K562 (cell line): ENCODE data around the gene SFSWAP. TPM values are rescaled to one million over a fixed set of nuclear protein-coding genes. Genes with fewer than 3 reads are reported as not detected.

ENCODE experiments used
- ATAC-seq: fragments of 200-7000 bp; cut with Tn5 transposase; 3 replicates; pipeline ENCODE4 v1.9.1; 2020; ENCODE audit warnings: moderate library complexity
- BruUV-seq: library from RNA; stranded (reverse); fragments of 400-500 nt; replicated peaks from 2 replicates; lab custom pipeline; 2021; lab: Mats Ljungman, UMichigan
- CTCF ChIA-PET: fragments of 300-600 bp; formaldehyde crosslinking; extraction: SDS; loops from one replicate; lab custom pipeline; 2021; ENCODE audit warnings: low intra/inter-chr PET ratio; lab: Yijun Ruan, JAX
- POLR2A ChIA-PET: fragments of 300-600, 350-650 bp; sonication (Branson Sonifier 250); formaldehyde crosslinking; extraction: SDS; loops from one replicate; lab custom pipeline; 2021; ENCODE audit warnings: antibody characterized with exemption, inconsistent platforms; lab: Yijun Ruan, JAX
- DNase-seq, 4 experiments: peaks; one replicate each; pipeline versions ENCODE4 v3.0.0 to v3.0.0-alpha.2; 2011 to 2018; ENCODE audit warnings: low spot score in 3 of 4, mixed read lengths in 3 of 4; ENCODE audit errors: extremely low read depth in 1 of 4
- FAIRE-seq: peaks from 2 replicates; lab custom pipeline; 2011; peaks lifted over from hg19 to GRCh38; lab: Jason Lieb, UNC
- H2AFZ ChIP-seq: 2 replicates; pipeline ENCODE4 v1.6.0; 2011; ENCODE audit warnings: low read depth, low read length, control low read depth, inconsistent platforms
- H3K27ac ChIP-seq: fragments of 200-600 bp; 3 replicates; pipeline ENCODE4 v1.8.0; 2011; ENCODE audit warnings: low read depth, mild to moderate bottlenecking, control low read depth, inconsistent platforms, low read length, moderate library complexity, mixed read lengths; ENCODE audit errors: extremely low read depth
- H3K27me3 ChIP-seq, 2 experiments: fragments of 300-600 bp in 1 of 2; 2 replicates in 1 of 2; 3 replicates in 1 of 2; pipeline versions ENCODE4 v1.6.0 to v1.8.0; 2011; ENCODE audit warnings: inconsistent platforms in 2 of 2, low read length in 2 of 2, mild to moderate bottlenecking in 1 of 2, mixed read lengths in 1 of 2, moderate library complexity in 1 of 2; ENCODE audit not compliant: control insufficient read depth in 2 of 2, insufficient read depth in 2 of 2
- H3K36me3 ChIP-seq: fragments of 300-600 bp; 3 replicates; pipeline ENCODE4 v1.8.0; 2011; ENCODE audit warnings: mild to moderate bottlenecking, low read length, inconsistent platforms; ENCODE audit not compliant: control insufficient read depth, insufficient read depth
- H3K4me1 ChIP-seq, 2 experiments: fragments of 200-600 bp in 1 of 2; replicated peaks in 1 of 2; 2 replicates in 1 of 2; 3 replicates in 1 of 2; pipeline versions ENCODE4 v1.5.1 to v1.8.0; 2011; ENCODE audit warnings: inconsistent platforms in 2 of 2, low read length in 2 of 2, mild to moderate bottlenecking in 1 of 2, mixed read lengths in 1 of 2, moderate library complexity in 1 of 2; ENCODE audit not compliant: control insufficient read depth in 2 of 2, insufficient read depth in 2 of 2
- H3K4me2 ChIP-seq: 2 replicates; pipeline ENCODE4 v1.6.1; 2011; ENCODE audit warnings: low read length, control low read depth, inconsistent platforms, mixed read lengths; ENCODE audit not compliant: insufficient read depth
- H3K4me3 ChIP-seq: fragments of 200-600 bp; sonication (generic), shearing (Covaris generic); 2 replicates; pipeline ENCODE4 v1.5.1; 2016; ENCODE audit warnings: control low read depth, inconsistent platforms
- H3K79me2 ChIP-seq: fragments of 200-600 bp; 3 replicates; pipeline ENCODE4 v1.8.0; 2011; ENCODE audit warnings: low read length, inconsistent platforms; ENCODE audit not compliant: control insufficient read depth, insufficient read depth
- H3K9ac ChIP-seq, 2 experiments: 2 replicates each; pipeline versions ENCODE4 v1.6.0 to v1.6.1; 2011; ENCODE audit warnings: low read depth in 2 of 2, low read length in 2 of 2, control low read depth in 1 of 2, inconsistent platforms in 1 of 2, mild to moderate bottlenecking in 1 of 2, mixed read lengths in 1 of 2; ENCODE audit not compliant: insufficient read depth in 1 of 2
- H3K9me1 ChIP-seq: one replicate; pipeline ENCODE4 v1.6.0; 2011; ENCODE audit warnings: inconsistent platforms, mild to moderate bottlenecking, low read length, moderate library complexity; ENCODE audit not compliant: control insufficient read depth, insufficient read depth
- H3K9me3 ChIP-seq: replicated peaks from 2 replicates; pipeline ENCODE4 v1.5.1; 2011; ENCODE audit warnings: low read depth, low read length, inconsistent platforms; ENCODE audit not compliant: control insufficient read depth, insufficient read depth
- H4K20me1 ChIP-seq: replicated peaks from 2 replicates; pipeline ENCODE4 v1.6.1; 2011; ENCODE audit warnings: low read length, inconsistent platforms, mixed read lengths; ENCODE audit not compliant: control insufficient read depth, insufficient read depth
- CC2D1A ChIP-seq: fragments of 450-650 bp; IDR thresholded peaks from 2 replicates; pipeline ENCODE4 v1.6.1; 2017; ENCODE audit warnings: mild to moderate bottlenecking
- ETS1 ChIP-seq: conservative IDR thresholded peaks from 2 replicates; pipeline ENCODE4 v1.6.1; 2011; ENCODE audit warnings: low read depth, mild to moderate bottlenecking, low read length; ENCODE audit not compliant: control insufficient read depth
- MAFF ChIP-seq: IDR thresholded peaks from 2 replicates; pipeline ENCODE4 v1.6.1; 2012; ENCODE audit warnings: low read length, improper control_type of control experiment
- MCM7 ChIP-seq, 2 experiments: fragments of 450-650 bp; IDR thresholded peaks; 2 replicates each; pipeline ENCODE4 v1.6.1; 2016 to 2018
- NCOA4 ChIP-seq: fragments of 450-650 bp; IDR thresholded peaks from 2 replicates; pipeline ENCODE4 v1.6.1; 2018; ENCODE audit warnings: mild to moderate bottlenecking; ENCODE audit not compliant: partially characterized antibody
- SMAD1 ChIP-seq: fragments of 150-350 bp; IDR thresholded peaks from 2 replicates; pipeline ENCODE4 v1.6.1; 2014; ENCODE audit warnings: low read length, low read depth; ENCODE audit not compliant: partially characterized antibody
- SMAD3 ChIP-seq: fragments of 450-650 bp; formaldehyde crosslinking; conservative IDR thresholded peaks from 2 replicates; pipeline ENCODE4 v1.4.0; 2020; ENCODE audit warnings: mild to moderate bottlenecking
- STAT5A ChIP-seq: IDR thresholded peaks from 2 replicates; pipeline ENCODE4 v1.6.1; 2012; ENCODE audit warnings: low read length, inconsistent platforms, borderline replicate concordance
- SUPT5H ChIP-seq: fragments of 450-650 bp; IDR thresholded peaks from 2 replicates; pipeline ENCODE4 v1.6.1; 2016
- TCF3 ChIP-seq: sonication (generic); formaldehyde crosslinking; IDR thresholded peaks from 2 replicates; pipeline ENCODE4 v1.4.0; 2020; ENCODE audit warnings: mild to moderate bottlenecking, missing genetic modification reagents
- WHSC1 ChIP-seq: IDR thresholded peaks from one replicate; pipeline ENCODE4 v1.6.1; 2012; ENCODE audit warnings: low read length, control low read depth, inconsistent platforms
- YY1 ChIP-seq, 3 experiments: IDR thresholded peaks; 2 replicates each; pipeline ENCODE4 v1.6.1; 2011; ENCODE audit warnings: low read length in 2 of 3, mild to moderate bottlenecking in 2 of 3, moderate library complexity in 2 of 3, borderline replicate concordance in 1 of 3, control low read depth in 1 of 3, low read depth in 1 of 3; ENCODE audit not compliant: insufficient read depth in 3 of 3, insufficient replicate concordance in 2 of 3, control insufficient read depth in 1 of 3, insufficient read length in 1 of 3; ENCODE audit errors: extremely low read depth in 1 of 3
- ZNF165 ChIP-seq: fragments of 250-450 bp; sonication (Bioruptor Pico); IDR thresholded peaks from 2 replicates; pipeline ENCODE4 v1.4.0; 2020; ENCODE audit warnings: borderline replicate concordance
- ZNF311 ChIP-seq: fragments of 250-450 bp; sonication (Bioruptor Pico); IDR thresholded peaks from 2 replicates; pipeline ENCODE4 v1.4.0; 2020; ENCODE audit warnings: mild to moderate bottlenecking, moderate library complexity
- ZNF551 ChIP-seq: fragments of 250-450 bp; sonication (Bioruptor Pico); IDR thresholded peaks from 2 replicates; pipeline ENCODE4 v1.5.0; 2021; ENCODE audit warnings: mild to moderate bottlenecking, moderate library complexity
- ZZZ3 ChIP-seq: fragments of 450-650 bp; IDR thresholded peaks from 2 replicates; pipeline ENCODE4 v1.6.1; 2016; ENCODE audit warnings: antibody characterized with exemption, mild to moderate bottlenecking, moderate library complexity
- WGBS: fragments of 100-300 bp; shearing (Covaris generic); methylation state at CpG from one replicate; pipeline ENCODE4 v1.1.6; 2016; ENCODE audit warnings: low coverage, mixed read lengths; ENCODE audit not compliant: insufficient coverage; ENCODE audit errors: missing lambda C conversion rate; 5-methylcytosine and 5-hydroxymethylcytosine counted together
- in situ Hi-C: fragments of 300-500 bp; cut with MboI; formaldehyde crosslinking; loops from 4 replicates; pipeline ENCODE4 v1.15.0; 2018; ENCODE audit warnings: inconsistent platforms, mixed read lengths
- intact Hi-C: fragments of 100-400 bp; cut with micrococcal nuclease; formaldehyde crosslinking; loops from 2 replicates; pipeline ENCODE4 v1.14.2; 2022
- polyA plus RNA-seq, 8 experiments: library from polyadenylated mRNA; depleted of rRNA in 4 of 8; stranded (reverse) in 5 of 8; unstranded in 3 of 8; fragments of >200 nt; fragmentation: Nextera tagmentation in 2 of 8; fragmentation: Illumina TruSeq in 1 of 8; extraction: Ambion mirVana in 2 of 8; extraction: Trizol in 1 of 8; gene quantifications; 2 replicates each; pipeline versions ENCODE4 v1.2.1 to v1.2.3, GENCODE V29; 2011 to 2014; ENCODE audit warnings: inconsistent platforms in 1 of 8, missing spikeins in 1 of 8
- total RNA-seq, 7 experiments: library from RNA; depleted of rRNA in 6 of 7; stranded (reverse); fragments of >200 nt in 6 of 7; fragmentation: Illumina TruSeq in 2 of 7; extraction: Trizol in 2 of 7; gene quantifications; 2 replicates each; pipeline versions ENCODE4 v1.2.1 to v1.2.3, GENCODE V29; 2011 to 2021; ENCODE audit warnings: low replicate concordance in 1 of 7
- TF ChIP-seq, protein P1 (sequence below): fragments of 250-450 bp; sonication (Bioruptor Pico); IDR thresholded peaks from 2 replicates; pipeline ENCODE4 v1.6.1; 2021; ENCODE audit warnings: mild to moderate bottlenecking

The SFSWAP gene
- total and polyA plus RNA-seq, 9 of the 15 experiments (the other 6 are each of a cell fraction or from before 2014, with no cell fraction given): 2.4 to 60.4 (median 32.6) TPM

DNA sequence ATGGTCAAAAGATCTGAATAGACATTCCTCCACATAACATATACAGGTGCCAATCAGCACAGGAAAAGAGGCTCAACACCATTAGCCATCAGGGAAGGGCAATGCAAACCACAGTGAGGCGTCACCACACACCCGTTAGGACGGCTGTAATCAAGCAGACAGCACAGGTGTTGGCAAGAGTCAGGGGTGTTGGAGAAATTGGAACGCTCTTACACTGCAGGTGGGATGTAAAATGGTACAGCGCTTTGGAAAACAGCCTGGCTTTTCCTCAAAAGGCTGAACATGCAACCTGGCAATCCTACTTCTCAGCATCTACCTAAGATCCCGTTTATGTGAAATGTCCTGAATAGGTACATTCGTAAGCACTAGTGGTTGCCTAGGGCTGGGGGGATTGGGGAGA, 95.8 kb downstream of the SFSWAP start:
- no peak for DNase-seq
- H3K9me3 ChIP-seq: no peaks in the 10 kb centered on the region
- no peaks in the 10 kb centered on the region for H4K20me1 ChIP-seq
- CTCF ChIA-PET: no interaction called here
- in situ Hi-C loops: no loop called here
- peaks cover 7 to 10% of the 10 kb centered on the region in 2 experiments; a peak in 4 of 5 replicates for H3K27me3 ChIP-seq
- no peak overlapping the region for H3K9ac ChIP-seq
- no peaks in the 10 kb centered on the region for H3K9me1 ChIP-seq
- H2AFZ ChIP-seq: no peak overlapping the region
- no TSS peak for BruUV-seq
- H3K79me2 ChIP-seq: no peaks in the 10 kb centered on the region
- TF ChIP-seq MAFF: no peak
- TF ChIP-seq NCOA4: no peak
- no peak for TF ChIP-seq WHSC1
- no peak for TF ChIP-seq MCM7 (IDR thresholded peaks at IDR 0.05)
- no peak for TF ChIP-seq ZNF551 (CRISPR knock-in tag)
- no peak for TF ChIP-seq ZNF311 (CRISPR knock-in tag)
- no peak for TF ChIP-seq SMAD1
- TF ChIP-seq TCF3: no peak
- no peak for TF ChIP-seq CC2D1A
- no peak for TF ChIP-seq SMAD3 (CRISPR knock-in tag)
- TF ChIP-seq ZZZ3: no peak
- no peak for TF ChIP-seq YY1 (IDR thresholded peaks at IDR 0.05; ENCODE audit: borderline replicate concordance in 1 of 3, control insufficient read depth in 1 of 3, extremely low read depth in 1 of 3, insufficient read depth in 3 of 3, insufficient read length in 1 of 3, insufficient replicate concordance in 2 of 3, low read depth in 1 of 3, low read length in 2 of 3)
- no peak for TF ChIP-seq ZNF165 (CRISPR knock-in tag)
- TF ChIP-seq ETS1: no peak
- no peak for TF ChIP-seq SUPT5H
- no peak for TF ChIP-seq STAT5A
- TF ChIP-seq, protein P1, sequence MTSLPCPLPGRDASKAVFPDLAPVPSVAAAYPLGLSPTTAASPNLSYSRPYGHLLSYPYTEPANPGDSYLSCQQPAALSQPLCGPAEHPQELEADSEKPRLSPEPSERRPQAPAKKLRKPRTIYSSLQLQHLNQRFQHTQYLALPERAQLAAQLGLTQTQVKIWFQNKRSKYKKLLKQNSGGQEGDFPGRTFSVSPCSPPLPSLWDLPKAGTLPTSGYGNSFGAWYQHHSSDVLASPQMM (CRISPR knock-in tag): no peak
- TF ChIP-seq, all 486 proteins: peak for 0
- Histone ChIP-seq H3K4me3 (no peak overlapping the region), H3K36me3 (peaks cover 6% of the 10 kb centered on the region; the same call in 2 of the 3 replicates), H3K4me2 (no peak overlapping the region), H3K4me1 (peaks cover 3 to 11% of the 10 kb centered on the region in 2 experiments; a peak in 4 of 5 replicates), H3K27ac (no peak overlapping the region)
- FAIRE-seq (no peak), ATAC-seq (peak; percentile 34; the same call in 1 of the 3 replicates)
- intact Hi-C loops: no loop called here
- 24% methylated on average over 7 of the region's 7 CpGs for WGBS
- POLR2A ChIA-PET: interaction anchor here (0.6 to 0.8 kb wide), 2 partner anchors 123 to 1263 kb away, joined by 3 read pairs; no protein-coding TSS in a partner anchor
